OCI-LY3 (cell line): ENCODE measurements around the gene HRCT1.

ENCODE experiments used
- H2AFZ ChIP-seq: fragments of 200-600, 300-600 bp; shearing (Covaris generic); 2 replicates; pipeline ENCODE4 v1.6.0; 2014; ENCODE audit warnings: antibody characterized with exemption, low read depth, low read length
- H3K27ac ChIP-seq: fragments of 200-600, 300-600 bp; sonication (generic); 2 replicates; pipeline ENCODE4 v1.5.1; 2014; ENCODE audit warnings: mild to moderate bottlenecking, low read length, moderate library complexity, mixed read lengths
- H3K27me3 ChIP-seq: fragments of 200-600, 300-600 bp; sonication (generic); 2 replicates; pipeline ENCODE4 v1.6.1; 2014; ENCODE audit warnings: low read depth, low read length, mixed read lengths
- H3K36me3 ChIP-seq: fragments of 200-600, 300-600 bp; sonication (generic); replicated peaks from 2 replicates; pipeline ENCODE3; 2014; ENCODE audit warnings: low read depth, low read length, mixed read lengths
- H3K4me1 ChIP-seq: fragments of 300-600, 200-600 bp; sonication (generic); 2 replicates; pipeline ENCODE4 v1.6.1; 2014; ENCODE audit warnings: low read length, mixed read lengths
- H3K4me2 ChIP-seq: fragments of 200-600, 300-600 bp; sonication (generic); 2 replicates; pipeline ENCODE4 v1.6.1; 2014; ENCODE audit warnings: low read length, mixed read lengths
- H3K4me3 ChIP-seq: fragments of 300-600, 200-600 bp; sonication (generic); 2 replicates; pipeline ENCODE4 v1.5.1; 2014; ENCODE audit warnings: antibody characterized with exemption, mild to moderate bottlenecking, low read length, moderate library complexity
- H3K79me2 ChIP-seq: fragments of 300-600, 200-600 bp; shearing (Covaris generic); 2 replicates; pipeline ENCODE4 v1.6.1; 2014; ENCODE audit warnings: mild to moderate bottlenecking, low read length, mixed read lengths
- H3K9ac ChIP-seq: fragments of 300-600, 200-600 bp; shearing (Covaris generic); 2 replicates; pipeline ENCODE4 v1.6.0; 2014; ENCODE audit warnings: mild to moderate bottlenecking, low read length, moderate library complexity
- H3K9me3 ChIP-seq: fragments of 200-600, 300-600 bp; shearing (Covaris generic); 2 replicates; pipeline ENCODE4 v1.6.1; 2014; ENCODE audit warnings: low read length, mixed read lengths; ENCODE audit not compliant: insufficient read depth
- H4K20me1 ChIP-seq: fragments of 200-600, 300-600 bp; sonication (generic); 2 replicates; pipeline ENCODE4 v1.6.1; 2016; ENCODE audit warnings: low read length, mixed read lengths; ENCODE audit not compliant: insufficient read depth
- CTCF ChIP-seq: fragments of 200-600, 300-600 bp; sonication (generic); IDR thresholded peaks from 2 replicates; pipeline ENCODE4 v1.5.1; 2014; ENCODE audit warnings: antibody characterized with exemption, low read length, low read depth
- EZH2phosphoT487 ChIP-seq: fragments of 200-600 bp; shearing (Covaris generic); IDR thresholded peaks from 2 replicates; pipeline ENCODE4 v1.6.1; 2018; ENCODE audit warnings: antibody characterized with exemption, mixed run types, low read depth

HRCT1 gene

GRCh38 chr9:35914301-35914807 lies 8.4 kb downstream of the HRCT1 start:
- peaks cover 9% of the 10 kb centered on the region; the same call in 1 of the 2 replicates for H3K4me1 ChIP-seq
- H3K27ac ChIP-seq: no peak overlapping the region
- no peak overlapping the region for H2AFZ ChIP-seq

GRCh38 chr9:35915681-35916294 lies 9.8 kb downstream of the HRCT1 start:
- H3K27ac ChIP-seq: no peak overlapping the region
- H3K79me2 ChIP-seq: no peaks in the 10 kb centered on the region
- no peak for TF ChIP-seq EZH2phosphoT487
- no peak for TF ChIP-seq CTCF
- no peak overlapping the region for H2AFZ ChIP-seq
- no peaks in the 10 kb centered on the region for H4K20me1 ChIP-seq
- H3K9ac ChIP-seq: no peak overlapping the region
- peaks cover 6% of the 10 kb centered on the region; the same call in 1 of the 2 replicates for H3K4me1 ChIP-seq
- no peak overlapping the region for H3K4me3 ChIP-seq
- H3K36me3 ChIP-seq: no peaks in the 10 kb centered on the region
- H3K9me3 ChIP-seq: no peaks in the 10 kb centered on the region
- no peak overlapping the region for H3K4me2 ChIP-seq
- no peaks in the 10 kb centered on the region for H3K27me3 ChIP-seq

More at GRCh38 chr9:35914301-35914807, 8.4 kb downstream of the HRCT1 start:
- no peaks in the 10 kb centered on the region for H3K9me3 ChIP-seq
- no peak overlapping the region for H3K9ac ChIP-seq
- no peaks in the 10 kb centered on the region for H3K79me2 ChIP-seq
- H3K36me3 ChIP-seq: no peaks in the 10 kb centered on the region
- TF ChIP-seq CTCF (no peak), EZH2phosphoT487 (no peak)
- H3K4me2 ChIP-seq: no peak overlapping the region
- no peak overlapping the region for H3K4me3 ChIP-seq
- no peaks in the 10 kb centered on the region for H3K27me3 ChIP-seq
- no peaks in the 10 kb centered on the region for H4K20me1 ChIP-seq

DNA sequence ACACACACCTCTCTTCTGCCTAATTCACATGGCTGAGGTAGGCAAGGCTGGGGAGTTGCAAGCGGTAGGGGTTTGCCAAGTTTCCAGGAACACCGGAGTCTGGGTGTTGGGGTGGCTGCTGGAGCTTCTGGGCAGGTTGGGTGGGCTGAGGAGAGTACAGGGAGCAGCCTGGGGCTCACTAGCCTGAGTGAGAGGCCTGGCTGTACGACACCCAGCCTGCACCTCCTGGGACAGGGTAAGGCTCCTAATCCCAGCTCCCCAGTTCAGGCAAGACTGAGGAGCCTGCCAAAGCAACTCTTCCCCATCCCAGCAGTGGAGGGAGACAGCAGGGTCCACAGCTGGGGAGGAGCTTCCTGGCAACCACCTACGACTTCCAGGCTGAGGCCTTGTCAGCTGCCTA lies 11.3 kb downstream of the HRCT1 start:
- Histone ChIP-seq H3K36me3 (no peaks in the 10 kb centered on the region), H3K27me3 (peaks cover 7% of the 10 kb centered on the region), H3K4me2 (no peak overlapping the region), H3K9me3 (no peaks in the 10 kb centered on the region), H3K27ac (no peak overlapping the region), H4K20me1 (no peaks in the 10 kb centered on the region), H3K4me1 (no peaks in the 10 kb centered on the region), H2AFZ (no peak overlapping the region), H3K79me2 (no peaks in the 10 kb centered on the region), H3K9ac (no peak overlapping the region), H3K4me3 (no peak overlapping the region)
- TF ChIP-seq EZH2phosphoT487 (no peak), CTCF (no peak)

GRCh38 chr9:35918780-35919179 lies 12.8 kb downstream of the HRCT1 start:
- Histone ChIP-seq H3K79me2 (no peaks in the 10 kb centered on the region), H3K4me2 (no peak overlapping the region), H3K9ac (no peak overlapping the region), H3K4me1 (no peaks in the 10 kb centered on the region), H2AFZ (no peak overlapping the region), H3K27ac (no peak overlapping the region), H4K20me1 (no peaks in the 10 kb centered on the region), H3K9me3 (no peaks in the 10 kb centered on the region), H3K27me3 (peaks cover 16% of the 10 kb centered on the region), H3K4me3 (no peak overlapping the region), H3K36me3 (no peaks in the 10 kb centered on the region)
- no peak for TF ChIP-seq EZH2phosphoT487
- no peak for TF ChIP-seq CTCF
